ENCODE measurements around the gene MGAT5B.

DNA sequence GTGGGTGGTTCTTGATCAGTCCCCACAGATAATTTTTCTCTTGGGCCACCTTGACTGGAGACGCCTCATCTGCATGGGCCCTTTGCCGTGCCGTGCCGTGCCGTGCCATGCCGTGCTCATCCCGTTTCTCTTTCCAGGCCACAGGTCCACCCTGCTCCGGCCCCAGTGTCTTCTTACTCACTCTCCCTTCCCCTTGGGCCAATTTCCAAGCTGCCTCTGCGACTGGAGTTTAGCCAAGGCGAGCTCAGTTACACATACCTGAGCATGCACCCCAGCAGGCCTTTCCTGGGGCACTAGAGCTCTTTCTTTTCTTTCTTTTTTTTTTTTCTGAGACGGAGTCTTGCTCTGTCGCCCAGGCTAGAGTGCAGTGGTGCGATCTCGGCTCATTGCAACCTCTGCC, 40.5 kb upstream of the MGAT5B start:
- TF ChIP-seq EZH2 (IDR thresholded peaks at IDR 0.05; ENCODE audit: insufficient read depth, poor library complexity, severe bottlenecking) (no peak), EZH2phosphoT487 (IDR thresholded peaks at IDR 0.05; ENCODE audit: insufficient read depth, low read depth) (no peak)
